AG08396 (cell line): ENCODE results near the gene CFAP20DC.
"Not testable (repeated sequence)": the region's sequence is repeated elsewhere in the genome, so short reads cannot be mapped to it uniquely, and the experiment has no call there.

Experiments used
- DNase-seq: peaks from one replicate; pipeline ENCODE4 v3.0.0; 2012; ENCODE audit warnings: low spot score, mixed read lengths

The CFAP20DC gene

GRCh38 chr3:58963928-58964503 is 85.8 kb downstream of the CFAP20DC start:
- no peak for DNase-seq

GRCh38 chr3:58962816-58963215 is 87.0 kb downstream of the CFAP20DC start:
- no peak for DNase-seq

GRCh38 chr3:58962040-58962651 is 87.7 kb downstream of the CFAP20DC start:
- DNase-seq, result no peak

GRCh38 chr3:58955308-58955707 is 94.5 kb downstream of the CFAP20DC start:
- DNase-seq, result no peak

GRCh38 chr3:58953288-58953687 is 96.5 kb downstream of the CFAP20DC start:
- DNase-seq, result no peak

GRCh38 chr3:58952128-58952917 is 97.5 kb downstream of the CFAP20DC start:
- DNase-seq, result no peak

GRCh38 chr3:58948018-58948417 is 101.8 kb downstream of the CFAP20DC start:
- DNase-seq, result no peak

- no peak for DNase-seq
These were observed 103.0 kb downstream of the CFAP20DC start for GRCh38 chr3:58946875-58947274.

GRCh38 chr3:58938057-58938456 is 111.8 kb downstream of the CFAP20DC start:
- no peak for DNase-seq

GRCh38 chr3:58924578-58924977 is 125.2 kb downstream of the CFAP20DC start:
- DNase-seq, result no peak

GRCh38 chr3:58900386-58900785 is 149.4 kb downstream of the CFAP20DC start:
- no peak for DNase-seq

- no peak for DNase-seq
These were observed 149.9 kb downstream of the CFAP20DC start for GRCh38 chr3:58899953-58900298.

- DNase-seq, result no peak
These were observed 150.5 kb downstream of the CFAP20DC start for GRCh38 chr3:58899159-58899952.

- no peak for DNase-seq
These were observed 151.3 kb downstream of the CFAP20DC start for GRCh38 chr3:58898513-58898912.

GRCh38 chr3:58897646-58898045 is 152.2 kb downstream of the CFAP20DC start:
- no peak for DNase-seq

GRCh38 chr3:58895678-58896077 is 154.1 kb downstream of the CFAP20DC start:
- DNase-seq, result not testable (repeated sequence)

- not testable (repeated sequence) for DNase-seq
These were observed 157.3 kb downstream of the CFAP20DC start for GRCh38 chr3:58892526-58892925.

- no peak for DNase-seq
These were observed 161.7 kb downstream of the CFAP20DC start for GRCh38 chr3:58888087-58888486.

GRCh38 chr3:58884453-58884852 is 165.4 kb downstream of the CFAP20DC start:
- DNase-seq, result no peak

GRCh38 chr3:58880182-58880581 is 169.6 kb downstream of the CFAP20DC start:
- peak; percentile 46 for DNase-seq

GRCh38 chr3:58874795-58875194 is 175.0 kb downstream of the CFAP20DC start:
- peak; percentile 18 for DNase-seq

GRCh38 chr3:58874248-58874741 is 175.5 kb downstream of the CFAP20DC start:
- no peak for DNase-seq
